Renal cortical epithelial cell (primary cell): Measurements from ENCODE around the gene CIZ1. TPM values are rescaled to one million over a fixed set of nuclear protein-coding genes. Genes with fewer than 3 reads are reported as not detected.
"Not testable (repeated sequence)": the region's sequence is repeated elsewhere in the genome, so short reads cannot be mapped to it uniquely, and the experiment has no call there.

Experiments used
- DNase-seq: peaks from one replicate; pipeline ENCODE4 v3.0.0-alpha.2; 2011; ENCODE audit warnings: low read depth
- total RNA-seq: library from RNA; depleted of rRNA; stranded (reverse); fragments of >200 nt; gene quantifications from 2 replicates; pipeline ENCODE4 v1.2.3, GENCODE V29; 2014

Gene CIZ1
- total RNA-seq, 1 donor from 2014 or later: 38.1 TPM

DNA sequence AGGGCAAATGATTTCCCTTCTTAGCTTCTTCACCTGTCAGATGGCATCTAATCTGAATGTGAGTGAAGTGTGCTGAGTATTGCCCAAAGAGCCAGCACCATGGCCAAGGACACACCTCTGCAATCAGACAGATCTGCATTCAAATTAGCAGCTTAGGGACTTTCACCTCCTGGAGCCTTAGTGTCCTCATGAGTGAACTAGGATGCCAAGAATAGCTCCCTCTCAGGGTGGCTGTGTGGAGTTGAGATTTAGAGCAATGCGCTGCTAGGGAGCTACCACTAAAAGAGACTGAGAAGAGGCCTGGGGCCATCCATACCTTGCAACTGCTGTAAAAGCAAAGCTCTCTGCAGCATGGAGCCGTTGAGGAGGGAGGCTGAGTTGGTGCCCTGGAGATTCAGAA is 1.4 kb downstream of the CIZ1 start:
- no peak for DNase-seq

DNA sequence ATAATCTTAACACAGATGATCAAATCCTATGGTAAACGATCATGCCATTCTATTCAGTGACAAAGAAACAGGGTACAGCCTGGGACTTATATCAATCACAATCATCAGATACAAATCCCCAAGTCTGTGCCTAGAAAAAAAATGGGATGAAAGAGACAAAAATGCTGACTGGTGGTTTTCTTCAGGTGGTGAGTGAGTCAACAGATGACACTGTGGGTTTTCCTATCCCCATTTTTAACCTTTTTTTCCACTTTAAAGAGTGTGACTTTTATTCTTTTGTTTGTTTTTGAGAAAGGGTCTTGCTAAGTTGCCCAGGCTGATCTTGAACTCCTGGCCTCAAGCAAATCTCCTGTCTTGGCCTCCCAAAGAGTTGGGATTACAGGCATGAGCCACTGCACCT is 3.2 kb downstream of the CIZ1 start:
- DNase-seq: no peak

DNA sequence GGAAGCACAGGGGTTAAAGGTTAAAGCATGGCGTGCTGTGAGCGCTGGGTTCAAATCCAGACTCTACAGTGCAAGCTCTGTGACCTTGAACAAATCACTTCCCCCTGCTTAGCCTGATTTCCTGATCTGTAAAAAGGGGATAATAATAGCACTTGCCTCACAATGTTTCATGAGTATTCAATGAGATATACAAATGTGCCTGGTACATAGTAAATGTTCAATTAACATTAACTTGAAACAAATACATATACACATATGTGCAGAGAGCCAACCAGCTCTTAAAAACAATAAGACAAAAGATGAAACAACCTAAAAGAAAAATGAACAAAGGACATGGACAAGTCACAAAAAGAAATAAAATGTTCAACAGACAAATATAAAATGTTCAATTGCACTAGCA is 4.0 kb downstream of the CIZ1 start:
- no peak for DNase-seq

DNA sequence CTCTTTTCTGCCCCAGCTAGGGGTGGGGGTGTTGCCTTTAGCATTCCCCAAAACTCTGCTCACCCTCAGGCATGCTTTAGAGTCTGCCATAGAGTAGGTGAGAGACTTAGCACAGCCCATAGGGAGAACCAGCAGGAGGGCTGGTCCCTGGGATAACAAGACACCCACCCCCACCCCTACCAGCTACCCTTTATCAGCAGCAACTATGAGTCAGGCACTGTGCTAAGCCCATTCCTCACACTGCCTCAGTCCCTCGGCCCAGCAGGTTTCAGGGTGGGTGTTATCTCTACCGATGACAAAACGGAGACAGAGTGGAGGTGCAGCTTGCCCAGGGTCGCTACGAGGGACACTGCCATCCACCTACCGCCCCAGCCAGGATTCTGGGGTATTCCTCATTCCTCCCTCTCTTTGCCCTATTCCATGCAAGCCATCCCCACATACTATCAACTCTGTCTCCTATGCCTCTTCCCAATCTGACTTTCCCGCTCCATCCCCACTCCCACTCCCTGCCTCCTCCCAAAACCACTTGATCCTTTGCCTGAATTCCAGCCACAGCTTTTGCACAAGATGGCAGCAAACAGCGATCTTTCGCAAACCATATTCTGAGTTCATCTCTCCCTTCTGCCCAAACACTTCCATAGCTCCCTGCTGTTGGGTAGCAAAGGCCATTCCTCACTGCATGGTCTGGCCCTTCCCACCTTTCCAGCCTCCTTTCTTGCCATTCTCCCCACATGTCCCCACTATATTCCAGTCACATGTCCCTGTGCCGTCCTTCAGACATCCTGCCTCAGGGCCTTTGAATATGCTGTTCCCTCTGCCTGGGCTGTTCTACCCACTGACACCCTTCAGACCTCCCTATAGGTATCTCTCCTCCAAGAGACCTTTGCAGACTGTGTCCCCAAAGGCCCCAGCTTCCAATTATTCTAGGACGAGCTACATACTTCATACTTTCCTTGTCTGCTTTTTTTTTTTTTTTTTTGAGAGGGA is 5.1 kb downstream of the CIZ1 start:
- DNase-seq: no peak

DNA sequence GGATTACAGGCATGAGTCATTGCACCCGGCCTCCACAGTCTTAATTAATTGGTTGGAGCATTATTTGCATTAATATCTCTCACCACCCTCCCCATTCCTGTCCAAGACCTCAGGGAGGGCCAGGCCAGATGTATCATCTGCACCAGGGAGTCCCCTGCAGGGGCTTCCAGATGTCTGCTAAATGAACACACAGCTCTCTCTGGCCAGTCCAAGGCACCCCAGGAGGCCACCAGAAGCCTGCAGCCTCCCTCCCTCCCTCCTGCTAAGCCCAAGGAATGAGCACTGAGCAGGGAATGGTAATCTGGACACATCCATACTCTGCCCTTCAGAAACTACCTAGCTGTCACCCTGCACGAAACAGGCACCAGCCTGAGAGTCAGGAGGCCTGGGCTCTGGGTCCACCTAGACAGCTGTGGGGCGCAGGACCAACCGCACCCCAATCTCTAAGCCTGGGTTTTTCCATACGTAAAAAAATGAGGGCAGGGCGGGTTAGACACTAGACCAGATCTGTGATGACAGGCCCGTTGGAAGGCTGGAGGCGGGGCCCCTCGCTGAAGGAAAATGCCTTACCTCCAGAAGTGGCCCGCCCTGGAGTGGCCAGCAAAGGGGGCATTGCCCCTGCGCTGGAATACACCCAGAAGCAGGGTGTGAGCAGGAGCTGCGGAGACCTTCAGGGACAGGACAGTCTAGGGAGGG is 8.3 kb downstream of the CIZ1 start:
- DNase-seq: no peak

DNA sequence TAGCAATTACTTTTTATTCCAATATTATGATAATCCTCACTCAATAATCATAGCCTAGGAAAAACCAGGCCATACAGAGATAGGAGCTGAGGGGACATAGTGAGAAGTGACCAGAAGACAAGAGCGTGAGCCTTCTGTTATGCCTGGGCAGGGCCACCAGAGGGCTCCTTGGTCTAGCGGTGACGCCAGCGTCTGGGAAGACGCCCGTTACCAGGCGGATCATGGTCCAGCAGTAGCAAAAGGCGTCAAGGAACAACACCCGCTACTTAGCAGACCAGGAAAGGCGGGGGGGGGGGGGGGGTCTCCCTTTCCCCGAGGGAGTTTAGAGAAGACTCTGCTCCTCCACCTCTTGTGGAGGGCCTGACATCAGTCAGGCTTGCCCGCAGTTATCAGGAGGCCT is 9.9 kb downstream of the CIZ1 start:
- DNase-seq: not testable (repeated sequence)

DNA sequence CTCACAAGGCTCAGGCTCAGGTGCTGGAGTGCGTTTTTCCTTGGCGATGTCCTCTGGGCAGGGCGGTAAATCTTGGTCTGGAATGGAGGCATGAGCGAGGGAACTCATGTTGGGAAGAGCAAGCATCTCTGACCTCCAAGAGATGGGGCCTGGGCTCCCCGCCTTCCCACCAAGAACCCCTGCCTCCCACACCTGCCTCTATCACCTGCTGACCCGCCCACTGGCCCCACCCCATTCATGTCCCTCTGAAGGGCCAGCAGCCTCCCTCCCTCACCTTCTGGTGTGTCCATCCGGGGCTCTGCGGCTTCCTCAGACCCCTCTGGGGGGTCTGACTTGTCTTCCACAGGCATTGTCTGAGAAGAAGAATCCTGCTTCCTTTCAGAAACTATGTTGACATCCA is 10.9 kb downstream of the CIZ1 start:
- no peak for DNase-seq

DNA sequence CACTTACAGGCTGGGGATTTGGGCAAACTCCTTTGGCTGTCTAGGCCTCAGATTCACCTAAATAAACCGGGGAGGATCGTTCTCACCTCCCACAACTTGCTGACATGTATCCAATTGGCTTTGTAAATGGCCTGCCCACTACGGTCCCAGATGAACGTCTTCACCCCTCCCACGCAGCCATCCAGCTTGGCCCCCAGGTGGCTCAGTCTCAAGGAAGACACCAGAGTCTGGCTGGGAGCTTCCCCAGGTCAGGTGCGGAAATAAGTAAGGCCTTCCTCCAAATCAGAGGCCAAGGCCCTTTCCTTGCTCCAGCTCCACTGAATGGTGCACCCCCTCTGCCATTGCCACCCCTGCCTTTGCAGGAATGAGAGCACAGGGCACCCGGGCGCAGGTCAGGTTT is 11.4 kb downstream of the CIZ1 start:
- no peak for DNase-seq

DNA sequence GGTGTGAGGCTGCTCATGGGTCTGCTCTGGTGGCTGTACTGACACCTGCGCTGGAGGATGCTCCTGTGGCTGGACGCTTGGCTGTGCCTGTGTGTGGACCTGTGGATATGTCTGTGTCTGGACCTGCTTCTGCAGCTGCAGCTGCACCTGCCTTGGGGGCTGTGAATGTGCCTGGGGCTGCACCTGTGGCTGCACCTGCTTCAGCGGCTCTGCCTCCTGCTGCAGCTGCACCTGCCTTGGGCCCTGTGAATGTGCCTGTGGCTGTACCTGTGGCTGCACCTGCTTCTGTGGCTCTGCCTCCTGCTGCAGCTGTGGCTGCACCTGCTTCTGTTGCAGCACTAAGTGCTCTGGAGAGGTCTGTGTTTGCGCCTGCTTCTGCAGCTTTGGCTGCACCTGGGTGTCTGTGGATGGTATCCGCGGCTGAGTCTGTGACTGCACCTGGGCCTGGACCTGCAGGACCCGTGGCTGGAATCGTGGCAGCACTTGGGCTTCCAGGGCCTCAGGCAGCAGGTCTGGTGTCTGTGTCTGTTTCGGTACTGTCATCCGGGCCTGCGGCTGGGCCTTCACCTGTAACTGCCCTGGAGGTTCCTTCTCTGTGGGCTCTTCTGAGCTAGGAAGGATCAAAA is 12.5 kb downstream of the CIZ1 start:
- no peak for DNase-seq

DNA sequence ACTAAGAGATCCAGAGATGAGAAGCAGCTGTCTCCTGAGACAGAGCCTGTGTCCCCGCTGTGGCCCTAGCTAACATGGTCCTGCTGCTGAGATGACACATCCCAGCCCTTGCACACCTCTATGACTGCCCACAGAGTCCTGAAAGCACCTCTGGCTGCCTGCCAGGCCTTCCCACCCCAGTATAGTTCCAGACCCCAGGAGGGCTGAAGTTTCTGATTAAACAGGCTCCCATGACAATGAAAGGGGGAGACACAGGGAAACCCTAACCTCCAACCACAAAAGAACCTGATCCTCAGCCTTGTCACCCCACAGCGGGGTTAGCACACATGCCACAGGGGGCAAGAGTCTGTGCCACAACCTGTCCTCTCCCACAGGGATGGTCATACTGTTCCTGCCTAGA is 15.6 kb downstream of the CIZ1 start:
- DNase-seq: no peak

DNA sequence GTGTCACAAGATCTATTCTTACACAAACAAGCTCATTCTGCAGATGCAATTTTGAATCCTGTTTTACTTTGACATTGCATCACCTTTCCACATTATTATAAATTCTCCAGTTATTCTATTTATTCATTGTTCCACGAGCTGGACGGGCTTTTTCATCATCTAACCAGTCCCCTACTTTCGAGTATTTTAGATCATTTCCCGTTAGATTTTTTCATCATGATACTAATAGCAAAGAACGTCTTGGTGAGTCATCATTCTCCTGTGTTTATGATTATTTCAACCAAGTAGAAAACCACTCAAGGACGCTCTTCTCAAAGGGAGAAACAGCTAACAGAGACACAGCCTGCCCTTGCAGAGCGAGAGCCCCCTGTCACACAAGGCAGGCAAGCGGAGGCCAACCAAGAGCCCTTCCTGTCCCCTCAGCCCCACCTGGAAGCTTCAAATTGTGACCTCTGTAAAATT is 16.2 kb downstream of the CIZ1 start:
- DNase-seq: no peak

DNA sequence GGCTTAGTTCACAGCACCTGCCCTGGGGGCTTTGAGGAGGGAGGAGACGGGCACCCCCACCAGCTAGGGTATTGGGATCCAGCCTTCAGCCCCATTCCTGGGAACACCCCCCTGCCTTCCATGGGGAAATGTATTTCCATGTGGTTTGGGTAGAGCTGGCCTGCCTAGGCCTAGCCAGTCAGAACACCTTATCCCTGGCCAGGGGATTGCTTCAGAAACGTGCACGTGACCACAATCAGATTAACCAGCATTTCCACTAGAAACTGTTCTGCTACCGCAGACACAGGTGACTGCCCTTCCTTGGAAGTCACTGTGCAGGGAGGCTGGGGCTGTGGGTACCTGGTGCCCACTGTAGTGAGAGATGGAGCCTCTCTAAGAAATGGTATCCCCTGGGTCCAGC is 17.3 kb downstream of the CIZ1 start:
- no peak for DNase-seq

DNA sequence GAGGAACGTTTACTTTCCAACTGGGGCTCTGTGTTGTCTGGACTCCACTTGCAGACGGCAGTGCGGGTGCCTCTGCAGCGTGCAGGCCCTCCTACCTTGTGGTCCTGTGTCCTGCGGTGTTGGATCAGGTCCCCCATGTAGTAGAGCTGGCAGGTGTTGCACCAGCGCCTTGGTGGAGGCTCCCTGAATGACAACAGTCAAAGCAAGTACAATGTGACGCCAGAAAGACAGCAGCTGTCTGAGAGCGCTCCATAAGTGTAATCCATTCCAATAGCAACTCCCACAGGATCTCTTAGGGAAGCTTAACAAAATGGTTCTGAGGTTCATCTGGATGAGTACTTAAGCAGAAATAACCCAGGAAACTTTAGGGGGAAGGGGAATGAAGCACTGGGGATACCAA is 21.4 kb downstream of the CIZ1 start:
- no peak for DNase-seq

DNA sequence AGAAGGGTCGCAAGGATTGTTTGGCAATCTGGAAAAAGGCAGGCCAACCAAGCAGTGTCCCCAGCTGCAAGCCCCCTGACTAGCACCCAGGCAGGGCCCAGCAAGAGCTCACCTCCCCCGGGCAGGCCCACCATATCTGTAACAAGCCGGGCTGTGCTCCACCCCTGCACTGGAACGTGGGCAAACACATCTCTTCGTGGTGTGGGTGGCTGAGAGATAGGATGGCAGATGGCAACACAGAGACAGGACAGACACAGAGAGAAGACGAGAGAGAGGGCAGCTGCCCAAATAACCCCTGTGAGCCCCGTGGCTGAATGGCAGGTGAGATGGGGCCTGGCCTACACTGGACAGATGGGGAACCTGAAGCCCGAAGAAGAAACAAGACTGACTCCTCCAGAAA is 21.9 kb downstream of the CIZ1 start:
- no peak for DNase-seq

DNA sequence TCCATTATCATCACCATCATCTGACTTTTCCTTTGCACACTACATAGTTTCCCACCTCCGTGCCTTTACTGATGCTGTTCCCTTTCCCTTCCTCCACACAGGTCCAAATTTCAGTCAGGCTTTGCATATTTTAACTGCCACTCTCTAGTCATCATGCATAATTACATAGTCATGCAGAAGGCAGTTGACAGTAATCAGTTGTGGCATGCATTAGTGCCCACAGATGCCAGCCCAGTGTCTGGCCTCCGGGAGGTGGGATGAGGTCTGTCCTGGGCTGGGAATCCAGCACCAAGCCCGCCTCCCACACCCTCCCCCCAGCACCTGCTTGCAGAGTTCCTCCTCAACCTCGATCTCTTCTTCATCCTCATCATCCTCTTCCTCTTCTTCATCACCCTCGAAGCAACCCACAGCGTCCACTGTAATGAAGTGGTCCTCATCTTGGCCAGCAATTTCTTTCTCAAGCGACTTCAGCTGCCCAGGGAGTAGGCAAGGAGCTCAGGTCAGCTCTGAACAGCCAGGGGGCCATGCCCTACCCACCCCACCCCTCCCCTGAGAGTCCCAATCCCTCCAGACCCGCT is 22.6 kb downstream of the CIZ1 start:
- no peak for DNase-seq

DNA sequence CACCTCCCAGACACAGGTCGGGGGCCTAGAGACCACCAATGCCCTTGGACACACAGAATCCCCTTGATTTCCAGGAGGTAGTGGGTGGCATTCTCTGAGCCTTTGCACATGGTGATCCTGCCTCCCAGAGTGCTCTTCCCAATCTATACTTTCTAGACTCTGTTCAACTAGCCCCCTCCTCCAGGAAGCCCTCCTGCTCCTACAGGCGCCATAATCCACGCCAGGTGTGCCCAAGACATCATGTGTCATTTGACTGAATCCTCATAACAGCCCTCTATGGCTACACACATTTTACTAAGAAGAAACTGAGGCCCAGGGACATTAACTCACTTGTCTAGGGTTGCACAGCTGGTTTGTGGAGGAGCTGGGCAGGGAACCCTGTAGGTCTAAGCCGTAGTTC is 24.2 kb downstream of the CIZ1 start:
- DNase-seq: no peak

DNA sequence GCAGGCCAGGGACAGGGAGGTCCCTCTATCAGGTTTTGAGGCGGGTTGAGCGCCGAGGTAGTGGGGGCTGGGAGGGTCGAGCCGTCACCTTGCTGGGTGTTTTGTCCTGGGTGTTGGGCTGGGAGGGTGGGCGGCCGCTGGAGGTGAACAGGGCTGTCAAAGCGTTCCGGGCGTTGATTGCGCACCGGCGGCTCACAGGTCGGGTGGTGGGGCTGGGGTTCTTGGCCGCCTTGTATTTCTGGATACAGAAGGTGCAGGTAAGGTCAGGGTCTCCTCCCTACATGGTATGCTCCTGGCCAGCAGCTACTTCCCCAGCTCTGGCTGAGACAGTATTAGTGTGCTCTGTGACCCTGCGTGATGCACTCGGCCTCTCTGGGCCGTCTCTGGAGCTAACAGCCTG is 25.2 kb downstream of the CIZ1 start:
- DNase-seq: no peak

DNA sequence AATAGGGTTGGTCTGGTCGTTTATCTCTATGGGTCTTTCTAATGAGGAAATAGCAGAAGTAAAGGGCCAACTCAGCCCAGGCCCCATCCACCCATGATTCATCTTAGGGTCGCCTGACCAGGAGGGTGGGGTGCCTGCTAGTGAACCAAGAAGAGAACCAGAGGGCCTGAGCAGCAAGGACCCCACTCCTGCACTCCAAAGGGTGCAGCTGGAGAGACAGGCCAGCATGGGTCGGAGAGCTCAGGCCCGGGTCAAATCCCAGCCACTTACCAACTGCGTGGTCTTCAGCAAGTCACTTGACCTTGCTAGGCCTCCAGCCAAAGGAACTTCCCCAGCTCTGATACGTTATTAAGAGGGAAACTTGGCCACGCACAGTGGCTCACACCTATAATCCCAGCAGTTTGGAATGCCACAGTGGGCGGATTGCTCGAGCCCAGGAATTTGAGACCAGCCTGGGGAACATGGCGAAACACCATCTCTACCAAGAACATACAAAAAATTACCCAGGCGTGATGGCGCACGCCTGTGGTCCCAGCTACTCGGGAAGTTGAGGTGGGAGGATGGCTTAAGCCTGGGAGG is 27.0 kb downstream of the CIZ1 start:
- peak; percentile 40 for DNase-seq

DNA sequence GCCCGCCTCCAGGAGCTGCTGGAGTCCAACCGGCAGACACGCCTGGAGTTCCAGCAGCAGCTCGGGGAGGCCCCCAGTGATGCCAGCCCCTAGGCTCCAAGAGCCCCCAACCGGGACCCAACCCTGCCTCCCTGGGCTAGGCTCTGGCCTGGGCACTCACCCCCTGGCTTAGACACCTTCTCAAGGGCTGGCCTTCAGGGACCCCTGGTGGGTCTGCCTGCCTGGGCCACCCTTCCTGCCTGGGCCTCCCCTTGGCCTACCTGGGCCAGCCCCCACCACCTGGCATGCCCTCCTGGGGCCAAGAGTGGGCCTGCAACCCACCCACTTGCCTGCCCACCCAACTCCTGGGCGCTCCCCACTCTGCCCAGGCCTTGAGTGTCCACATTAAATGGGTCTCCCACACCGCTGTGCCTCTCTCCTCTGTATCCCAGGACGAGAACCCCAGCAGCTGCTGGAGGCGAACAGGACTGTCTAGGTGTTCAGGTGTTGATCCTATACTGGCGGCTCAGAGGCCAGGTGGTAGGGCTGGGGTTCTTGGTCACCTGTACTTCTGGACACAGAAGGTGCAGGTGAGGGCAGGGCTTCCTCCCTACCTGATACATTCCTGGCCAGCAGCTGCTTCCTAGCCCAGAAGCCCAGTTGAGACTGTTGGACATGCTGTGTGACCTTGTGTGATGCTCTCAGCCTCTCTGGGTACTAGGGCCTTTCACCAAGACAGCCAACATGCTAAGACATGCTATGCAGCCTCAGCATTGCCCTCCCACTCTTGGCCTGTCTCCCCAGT is 27.7 kb downstream of the CIZ1 start:
- DNase-seq: no peak

DNA sequence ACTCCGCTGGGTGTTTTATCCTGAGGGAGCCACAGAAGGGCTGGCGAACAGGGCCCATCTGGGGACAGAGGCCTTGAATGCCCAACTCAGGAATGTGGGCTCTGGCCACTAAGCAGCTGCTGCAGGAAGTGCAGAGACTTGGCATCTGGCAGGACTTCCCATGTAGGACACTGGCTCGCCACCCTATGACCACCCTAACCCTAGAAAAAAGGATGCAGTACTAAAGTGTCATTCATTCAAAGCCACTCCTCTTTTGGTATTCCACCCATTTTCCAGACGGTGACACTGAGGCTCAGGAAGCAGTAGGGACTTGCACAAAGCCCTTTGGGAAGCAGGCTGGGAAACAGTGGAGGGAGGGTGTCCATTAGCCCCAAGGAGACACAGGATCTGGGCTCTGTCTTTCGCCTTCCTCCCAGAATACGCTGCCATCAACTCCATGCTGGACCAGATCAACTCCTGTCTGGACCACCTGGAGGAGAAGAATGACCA is 28.3 kb downstream of the CIZ1 start:
- no peak for DNase-seq
